CD4-positive, CD25-positive, alpha-beta regulatory T cell (primary cell): Measurements from ENCODE around the gene FCN2. TPM values are rescaled to one million over a fixed set of nuclear protein-coding genes. Genes with fewer than 3 reads are reported as not detected.

Experiments
- ATAC-seq, 2 donors: fragments of 150-1000 bp; cut with Tn5 transposase; one replicate each; pipeline ENCODE4 v1.10.0; 2021; ENCODE audit warnings: low read depth in 2 of 2, moderate number of reproducible peaks in 2 of 2, moderate library complexity in 1 of 2
- DNase-seq, 3 donors: peaks; one replicate each; pipeline versions ENCODE4 v3.0.0 to v3.0.0-alpha.2; 2012 to 2022; ENCODE audit warnings: mixed read lengths in 1 of 3
- H3K27ac ChIP-seq: one replicate; pipeline ENCODE4 v1.7.0; 2013; ENCODE audit warnings: mild to moderate bottlenecking, low read length; ENCODE audit not compliant: insufficient read depth, poor library complexity, severe bottlenecking
- H3K27me3 ChIP-seq: one replicate; pipeline ENCODE4 v1.7.0; 2013; ENCODE audit warnings: low read length; ENCODE audit not compliant: control insufficient read depth, insufficient read depth
- H3K36me3 ChIP-seq: one replicate; pipeline ENCODE4 v1.7.0; 2013; ENCODE audit warnings: mild to moderate bottlenecking, low read length, moderate library complexity; ENCODE audit not compliant: control insufficient read depth, insufficient read depth
- H3K4me1 ChIP-seq: 2 replicates; pipeline ENCODE4 v1.7.0; 2013; ENCODE audit warnings: mild to moderate bottlenecking, low read length; ENCODE audit not compliant: insufficient read depth, control insufficient read depth, poor library complexity, severe bottlenecking
- H3K4me3 ChIP-seq: one replicate; pipeline ENCODE4 v1.7.0; 2013; ENCODE audit warnings: low read depth, mild to moderate bottlenecking, low read length, moderate library complexity
- H3K9me3 ChIP-seq, 2 experiments: 1 replicate in 1 of 2; 2 replicates in 1 of 2; pipeline ENCODE4 v1.7.0; 2013; ENCODE audit warnings: low read length in 2 of 2, mild to moderate bottlenecking in 1 of 2, moderate library complexity in 1 of 2; ENCODE audit not compliant: control insufficient read depth in 2 of 2
- H3K27ac Mint-ChIP-seq, 3 donors: one replicate each; pipeline ENCODE4 v1.8.0; 2020 to 2022; ENCODE audit warnings: mild to moderate bottlenecking in 3 of 3, mixed read lengths in 3 of 3, moderate library complexity in 2 of 3
- H3K27me3 Mint-ChIP-seq: one replicate; pipeline ENCODE4 v1.8.0; 2022; ENCODE audit warnings: mild to moderate bottlenecking, mixed read lengths
- H3K36me3 Mint-ChIP-seq: one replicate; pipeline ENCODE4 v1.8.0; 2020; ENCODE audit warnings: mixed read lengths
- H3K4me1 Mint-ChIP-seq, 4 donors: one replicate each; pipeline ENCODE4 v1.8.0; 2020 to 2022; ENCODE audit warnings: mixed read lengths in 4 of 4, mild to moderate bottlenecking in 1 of 4
- H3K4me3 Mint-ChIP-seq, 4 donors: one replicate each; pipeline ENCODE4 v1.8.0; 2020 to 2022; ENCODE audit warnings: mild to moderate bottlenecking in 4 of 4, mixed read lengths in 4 of 4, moderate library complexity in 3 of 4
- H3K9me3 Mint-ChIP-seq, 7 donors: one replicate each; pipeline ENCODE4 v1.8.0; 2020 to 2022; ENCODE audit warnings: mixed read lengths in 7 of 7, mild to moderate bottlenecking in 3 of 7, moderate library complexity in 2 of 7
- polyA plus RNA-seq, 4 donors: library from polyadenylated mRNA; unstranded; fragments of 300-500 nt; fragmentation: Illumina TruSeq; gene quantifications; one replicate each; pipeline ENCODE4 v1.2.3, GENCODE V29; 2021
- total RNA-seq: library from RNA; stranded (reverse); gene quantifications from one replicate; pipeline ENCODE4 v1.2.3, GENCODE V29; 2022

Gene FCN2
- total and polyA plus RNA-seq, 5 donors from 2014 or later: not detected

- H3K27ac Mint-ChIP-seq: no peak overlapping the region
- Histone ChIP-seq H3K4me1 (no peaks in the 10 kb centered on the region), H3K27ac (no peak overlapping the region), H3K4me3 (no peak overlapping the region), H3K36me3 (no peaks in the 10 kb centered on the region), H3K9me3 (no peaks in the 10 kb centered on the region), H3K27me3 (no peaks in the 10 kb centered on the region)
- no peaks in the 10 kb centered on the region for H3K27me3 Mint-ChIP-seq
- H3K4me1 Mint-ChIP-seq: no peaks in the 10 kb centered on the region
- no peak for DNase-seq
- H3K36me3 Mint-ChIP-seq: no peaks in the 10 kb centered on the region
- ATAC-seq: no peak
- no peak overlapping the region for H3K4me3 Mint-ChIP-seq
- H3K9me3 Mint-ChIP-seq: no peaks in the 10 kb centered on the region
These were observed 38.3 kb upstream of the FCN2 start for GRCh38 chr9:134842321-134842720.

GRCh38 chr9:134843740-134844139 is 36.9 kb upstream of the FCN2 start:
- no peak overlapping the region for H3K4me3 ChIP-seq
- H3K27me3 ChIP-seq: no peaks in the 10 kb centered on the region
- DNase-seq (no peak), ATAC-seq (no peak)
- H3K27ac ChIP-seq: no peak overlapping the region
- H3K4me3 Mint-ChIP-seq: no peak overlapping the region
- no peaks in the 10 kb centered on the region for H3K4me1 Mint-ChIP-seq
- no peaks in the 10 kb centered on the region for H3K27me3 Mint-ChIP-seq
- peak overlapping the region in 1 of 3 donors; percentile 53 for H3K27ac Mint-ChIP-seq
- H3K9me3 ChIP-seq: no peaks in the 10 kb centered on the region
- H3K36me3 Mint-ChIP-seq: no peaks in the 10 kb centered on the region
- H3K9me3 Mint-ChIP-seq: no peaks in the 10 kb centered on the region
- no peaks in the 10 kb centered on the region for H3K4me1 ChIP-seq
- H3K36me3 ChIP-seq: no peaks in the 10 kb centered on the region

GRCh38 chr9:134844821-134845220 is 35.8 kb upstream of the FCN2 start:
- Histone ChIP-seq H3K4me1 (no peaks in the 10 kb centered on the region), H3K36me3 (no peaks in the 10 kb centered on the region), H3K27me3 (no peaks in the 10 kb centered on the region), H3K9me3 (no peaks in the 10 kb centered on the region), H3K4me3 (no peak overlapping the region), H3K27ac (no peak overlapping the region)
- Mint-ChIP-seq H3K4me3 (no peak overlapping the region), H3K27me3 (no peaks in the 10 kb centered on the region), H3K4me1 (no peaks in the 10 kb centered on the region), H3K9me3 (no peaks in the 10 kb centered on the region), H3K36me3 (no peaks in the 10 kb centered on the region), H3K27ac (no peak overlapping the region)
- ATAC-seq (no peak), DNase-seq (no peak)

- no peak for DNase-seq
- Histone ChIP-seq H3K4me3 (no peak overlapping the region), H3K36me3 (no peaks in the 10 kb centered on the region), H3K27ac (no peak overlapping the region), H3K27me3 (no peaks in the 10 kb centered on the region), H3K4me1 (no peaks in the 10 kb centered on the region), H3K9me3 (peaks cover 0 to 5% of the 10 kb centered on the region in 2 experiments)
- no peaks in the 10 kb centered on the region for H3K27me3 Mint-ChIP-seq
- H3K27ac Mint-ChIP-seq: no peak overlapping the region
- H3K4me1 Mint-ChIP-seq: no peaks in the 10 kb centered on the region
- no peaks in the 10 kb centered on the region for H3K36me3 Mint-ChIP-seq
- H3K4me3 Mint-ChIP-seq: no peak overlapping the region
- ATAC-seq: no peak
- peaks cover 0 to 3% (median 0%) of the 10 kb centered on the region in 7 donors for H3K9me3 Mint-ChIP-seq
These were observed 34.4 kb upstream of the FCN2 start for GRCh38 chr9:134846187-134846586.

- Histone ChIP-seq H3K9me3 (peaks cover 0 to 5% of the 10 kb centered on the region in 2 experiments), H3K27ac (no peak overlapping the region), H3K27me3 (no peaks in the 10 kb centered on the region), H3K4me1 (no peaks in the 10 kb centered on the region), H3K36me3 (no peaks in the 10 kb centered on the region), H3K4me3 (no peak overlapping the region)
- H3K4me1 Mint-ChIP-seq: no peaks in the 10 kb centered on the region
- H3K4me3 Mint-ChIP-seq: no peak overlapping the region
- ATAC-seq (no peak), DNase-seq (no peak)
- peaks cover 0 to 3% (median 0%) of the 10 kb centered on the region in 7 donors for H3K9me3 Mint-ChIP-seq
- H3K27ac Mint-ChIP-seq: no peak overlapping the region
- no peaks in the 10 kb centered on the region for H3K27me3 Mint-ChIP-seq
- no peaks in the 10 kb centered on the region for H3K36me3 Mint-ChIP-seq
These were observed 33.9 kb upstream of the FCN2 start for GRCh38 chr9:134846699-134847098.

GRCh38 chr9:134847138-134847537 is 33.5 kb upstream of the FCN2 start:
- ATAC-seq: no peak
- no peak overlapping the region for H3K4me3 Mint-ChIP-seq

GRCh38 chr9:134847752-134848432 is 32.7 kb upstream of the FCN2 start:
- Histone ChIP-seq H3K9me3 (peaks cover 0 to 5% of the 10 kb centered on the region in 2 experiments), H3K36me3 (no peaks in the 10 kb centered on the region), H3K4me3 (no peak overlapping the region), H3K4me1 (no peaks in the 10 kb centered on the region), H3K27ac (no peak overlapping the region), H3K27me3 (no peaks in the 10 kb centered on the region)
- Mint-ChIP-seq H3K9me3 (peaks cover 0 to 3% (median 0%) of the 10 kb centered on the region in 7 donors), H3K4me1 (no peaks in the 10 kb centered on the region), H3K27ac (no peak overlapping the region), H3K36me3 (no peaks in the 10 kb centered on the region), H3K4me3 (no peak overlapping the region), H3K27me3 (no peaks in the 10 kb centered on the region)
- DNase-seq (no peak), ATAC-seq (no peak)

More at GRCh38 chr9:134847138-134847537, 33.5 kb upstream of the FCN2 start:
- no peak overlapping the region for H3K27ac Mint-ChIP-seq
- Histone ChIP-seq H3K27me3 (no peaks in the 10 kb centered on the region), H3K9me3 (peaks cover 0 to 5% of the 10 kb centered on the region in 2 experiments), H3K27ac (no peak overlapping the region), H3K4me3 (no peak overlapping the region), H3K4me1 (no peaks in the 10 kb centered on the region), H3K36me3 (no peaks in the 10 kb centered on the region)
- H3K36me3 Mint-ChIP-seq: no peaks in the 10 kb centered on the region
- no peaks in the 10 kb centered on the region for H3K4me1 Mint-ChIP-seq
- no peaks in the 10 kb centered on the region for H3K27me3 Mint-ChIP-seq
- no peak for DNase-seq
- H3K9me3 Mint-ChIP-seq: peaks cover 0 to 3% (median 0%) of the 10 kb centered on the region in 7 donors

GRCh38 chr9:134848504-134848903 is 32.1 kb upstream of the FCN2 start:
- Histone ChIP-seq H3K4me3 (no peak overlapping the region), H3K27me3 (no peaks in the 10 kb centered on the region), H3K27ac (no peak overlapping the region), H3K36me3 (no peaks in the 10 kb centered on the region), H3K4me1 (no peaks in the 10 kb centered on the region), H3K9me3 (peaks cover 0 to 5% of the 10 kb centered on the region in 2 experiments)
- Mint-ChIP-seq H3K4me3 (no peak overlapping the region), H3K27ac (no peak overlapping the region), H3K9me3 (peaks cover 0 to 3% (median 0%) of the 10 kb centered on the region in 7 donors), H3K27me3 (no peaks in the 10 kb centered on the region), H3K36me3 (no peaks in the 10 kb centered on the region), H3K4me1 (no peaks in the 10 kb centered on the region)
- ATAC-seq (no peak), DNase-seq (no peak)
